ENCODE results near the gene PLA2G6.
"Not testable (repeated sequence)": the region's sequence is repeated elsewhere in the genome, so short reads cannot be mapped to it uniquely, and the experiment has no call there.

PLA2G6 gene

DNA sequence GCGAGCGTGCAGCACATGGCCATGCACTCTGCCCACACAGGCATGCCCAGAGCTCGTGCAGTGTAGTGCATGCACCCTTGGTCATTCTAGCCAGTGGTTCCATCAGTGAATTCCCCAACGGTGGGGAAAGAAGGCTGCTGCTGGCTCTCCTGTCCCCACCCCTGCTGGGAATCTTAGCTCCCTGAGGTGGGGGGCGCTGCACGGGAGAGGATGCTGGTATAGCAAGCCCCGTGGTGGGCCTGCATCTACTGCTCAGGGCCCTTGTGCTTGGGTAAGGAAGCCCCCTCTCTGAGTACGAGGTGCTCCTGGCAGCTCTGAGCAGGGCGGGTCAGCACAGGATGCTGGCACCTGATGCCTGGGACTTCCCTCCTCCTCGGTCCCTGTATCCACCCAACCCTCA is 52.6 kb downstream of the PLA2G6 start:
- Histone ChIP-seq H3K4me1 (ENCODE audit: control insufficient read depth, insufficient read depth, low read length) (no peaks in the 10 kb centered on the region), H3K9ac (ENCODE audit: low read length) (no peak overlapping the region), H3K4me3 (ENCODE audit: low read length) (no peak overlapping the region), H3K9me3 (ENCODE audit: control insufficient read depth, low read length) (no peaks in the 10 kb centered on the region), H3K36me3 (ENCODE audit: control insufficient read depth, insufficient read depth, low read length) (no peaks in the 10 kb centered on the region), H3K27me3 (ENCODE audit: control insufficient read depth, insufficient read depth, low read length) (no peaks in the 10 kb centered on the region)

DNA sequence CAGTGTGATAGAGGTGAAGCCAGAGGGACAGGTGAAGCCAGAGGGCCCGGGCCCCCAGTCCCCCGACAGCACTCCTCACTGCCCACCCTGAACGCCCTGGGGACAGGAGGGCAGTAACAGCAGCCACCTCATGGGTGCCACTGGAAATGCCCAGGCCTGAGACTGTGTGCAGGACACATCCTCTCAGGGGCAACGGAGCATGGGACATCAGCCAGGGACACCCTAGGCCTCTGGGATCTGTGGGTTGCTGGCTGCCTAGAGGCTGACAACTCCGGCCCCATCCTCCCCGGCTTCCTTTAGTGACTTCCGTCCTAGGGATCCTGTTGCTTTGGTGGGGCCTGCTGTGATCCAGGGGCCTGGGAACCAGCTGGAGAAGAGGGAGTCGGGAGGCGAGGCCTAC is 53.8 kb downstream of the PLA2G6 start:
- H3K27me3 ChIP-seq (ENCODE audit: control insufficient read depth, insufficient read depth, low read length): no peaks in the 10 kb centered on the region
- H3K4me1 ChIP-seq (ENCODE audit: control insufficient read depth, insufficient read depth, low read length): no peaks in the 10 kb centered on the region
- no peaks in the 10 kb centered on the region for H3K9me3 ChIP-seq (ENCODE audit: control insufficient read depth, low read length)
- H3K36me3 ChIP-seq (ENCODE audit: control insufficient read depth, insufficient read depth, low read length): no peaks in the 10 kb centered on the region
- no peak overlapping the region for H3K9ac ChIP-seq (ENCODE audit: low read length)
- H3K4me3 ChIP-seq (ENCODE audit: low read length): no peak overlapping the region

DNA sequence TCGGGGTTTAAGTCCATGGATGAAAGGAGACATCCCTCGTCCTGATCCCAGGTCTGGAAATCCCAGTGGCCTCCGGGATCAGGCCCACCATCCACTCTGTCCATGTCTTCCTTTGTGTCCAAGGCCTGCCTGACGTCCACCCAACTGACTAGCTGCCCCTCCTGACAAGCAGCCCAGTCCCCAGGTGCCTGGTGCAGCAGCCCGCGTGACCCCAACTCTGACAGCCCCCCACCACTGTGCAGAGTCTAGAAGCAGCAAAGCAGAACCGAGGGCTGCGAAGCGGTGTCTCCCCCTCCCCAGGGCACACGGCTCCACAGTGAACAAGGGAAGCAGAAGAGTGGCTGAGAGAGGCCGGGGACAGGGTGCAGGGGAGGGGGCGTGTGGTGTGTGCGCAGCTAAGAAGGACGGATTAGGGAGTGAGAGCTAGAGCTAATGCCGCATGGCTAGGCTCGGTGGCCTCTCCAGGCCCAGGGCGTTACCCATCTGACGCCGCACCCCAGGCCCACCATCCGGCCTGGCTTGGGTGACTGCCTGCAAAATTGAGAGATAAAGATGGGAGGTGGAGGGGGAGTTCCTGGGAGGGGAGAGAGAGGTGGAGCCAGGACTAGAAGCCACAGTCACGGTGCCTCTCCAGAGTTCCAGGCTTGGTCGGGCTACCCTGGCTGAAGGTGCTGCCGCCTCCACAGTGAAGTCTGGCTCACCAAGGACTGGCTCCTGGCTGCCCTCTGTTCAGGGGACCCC is 54.5 kb downstream of the PLA2G6 start:
- no peak overlapping the region for H3K4me3 ChIP-seq (ENCODE audit: low read length)
- H3K27me3 ChIP-seq (ENCODE audit: control insufficient read depth, insufficient read depth, low read length): no peaks in the 10 kb centered on the region
- H3K9me3 ChIP-seq (ENCODE audit: control insufficient read depth, low read length): no peaks in the 10 kb centered on the region
- no peaks in the 10 kb centered on the region for H3K36me3 ChIP-seq (ENCODE audit: control insufficient read depth, insufficient read depth, low read length)
- no peak overlapping the region for H3K9ac ChIP-seq (ENCODE audit: low read length)
- H3K4me1 ChIP-seq (ENCODE audit: control insufficient read depth, insufficient read depth, low read length): no peaks in the 10 kb centered on the region

DNA sequence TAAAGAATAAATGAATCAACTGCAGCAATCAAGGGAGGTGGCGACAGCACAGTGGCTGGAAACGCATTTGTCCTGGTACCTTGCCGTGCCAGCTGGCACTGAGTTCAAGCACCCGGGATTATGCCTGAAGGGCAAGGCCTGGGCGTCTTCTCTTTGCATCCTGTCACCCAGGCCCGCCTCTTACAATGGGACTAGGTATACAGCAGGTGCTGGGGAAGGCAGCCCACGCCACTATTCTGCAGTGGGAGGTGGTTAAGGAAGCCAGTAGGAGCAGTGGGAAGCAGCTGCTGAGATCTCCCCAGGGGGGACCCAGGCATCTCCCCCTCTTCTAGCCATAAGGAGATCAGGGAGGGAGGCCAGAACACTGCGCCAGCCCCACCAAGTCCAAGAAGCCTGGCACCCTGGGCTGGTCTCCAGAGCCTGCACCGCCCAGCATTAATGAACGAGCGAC is 55.9 kb downstream of the PLA2G6 start:
- no peaks in the 10 kb centered on the region for H3K9me3 ChIP-seq (ENCODE audit: control insufficient read depth, low read length)
- H3K9ac ChIP-seq (ENCODE audit: low read length): no peak overlapping the region
- H3K36me3 ChIP-seq (ENCODE audit: control insufficient read depth, insufficient read depth, low read length): no peaks in the 10 kb centered on the region

DNA sequence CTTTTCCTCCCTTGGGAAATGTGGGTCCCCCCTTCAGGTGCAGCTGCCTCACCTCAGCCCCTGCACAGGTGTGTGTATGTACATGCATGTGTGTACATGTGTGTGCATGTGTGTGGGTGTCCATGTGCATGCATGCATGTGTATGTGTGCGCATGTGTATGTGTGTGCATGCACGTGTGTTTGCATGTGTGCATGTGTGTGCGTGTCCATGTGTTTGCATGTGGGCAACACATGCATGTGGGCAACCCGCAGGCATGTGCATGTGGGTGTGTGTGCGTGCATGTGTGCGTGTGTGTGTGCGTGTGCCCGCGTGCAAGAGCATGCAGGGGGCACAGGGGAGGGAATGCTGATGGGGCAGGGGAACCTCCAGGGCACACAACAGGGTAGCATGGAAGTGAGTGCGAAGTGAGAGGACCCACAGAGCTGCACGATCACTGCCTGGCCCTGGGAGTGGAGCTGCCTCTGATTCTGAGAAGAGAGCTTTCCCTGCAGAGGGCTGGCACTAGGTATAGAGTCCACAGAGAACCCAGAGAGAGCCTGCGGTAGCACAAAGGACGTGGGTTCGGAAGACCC is 56.5 kb downstream of the PLA2G6 start:
- peaks cover 6% of the 10 kb centered on the region for H3K4me1 ChIP-seq (ENCODE audit: control insufficient read depth, insufficient read depth, low read length)
- H3K9ac ChIP-seq (ENCODE audit: low read length): no peak overlapping the region
- H3K9me3 ChIP-seq (ENCODE audit: control insufficient read depth, low read length): no peaks in the 10 kb centered on the region
- no peak overlapping the region for H3K4me3 ChIP-seq (ENCODE audit: low read length)
- H3K27me3 ChIP-seq (ENCODE audit: control insufficient read depth, insufficient read depth, low read length): no peaks in the 10 kb centered on the region
- no peaks in the 10 kb centered on the region for H3K36me3 ChIP-seq (ENCODE audit: control insufficient read depth, insufficient read depth, low read length)

More for the DNA sequence above, 55.9 kb downstream of the PLA2G6 start:
- no peak overlapping the region for H3K4me3 ChIP-seq (ENCODE audit: low read length)
- H3K4me1 ChIP-seq (ENCODE audit: control insufficient read depth, insufficient read depth, low read length): no peaks in the 10 kb centered on the region
- no peaks in the 10 kb centered on the region for H3K27me3 ChIP-seq (ENCODE audit: control insufficient read depth, insufficient read depth, low read length)

DNA sequence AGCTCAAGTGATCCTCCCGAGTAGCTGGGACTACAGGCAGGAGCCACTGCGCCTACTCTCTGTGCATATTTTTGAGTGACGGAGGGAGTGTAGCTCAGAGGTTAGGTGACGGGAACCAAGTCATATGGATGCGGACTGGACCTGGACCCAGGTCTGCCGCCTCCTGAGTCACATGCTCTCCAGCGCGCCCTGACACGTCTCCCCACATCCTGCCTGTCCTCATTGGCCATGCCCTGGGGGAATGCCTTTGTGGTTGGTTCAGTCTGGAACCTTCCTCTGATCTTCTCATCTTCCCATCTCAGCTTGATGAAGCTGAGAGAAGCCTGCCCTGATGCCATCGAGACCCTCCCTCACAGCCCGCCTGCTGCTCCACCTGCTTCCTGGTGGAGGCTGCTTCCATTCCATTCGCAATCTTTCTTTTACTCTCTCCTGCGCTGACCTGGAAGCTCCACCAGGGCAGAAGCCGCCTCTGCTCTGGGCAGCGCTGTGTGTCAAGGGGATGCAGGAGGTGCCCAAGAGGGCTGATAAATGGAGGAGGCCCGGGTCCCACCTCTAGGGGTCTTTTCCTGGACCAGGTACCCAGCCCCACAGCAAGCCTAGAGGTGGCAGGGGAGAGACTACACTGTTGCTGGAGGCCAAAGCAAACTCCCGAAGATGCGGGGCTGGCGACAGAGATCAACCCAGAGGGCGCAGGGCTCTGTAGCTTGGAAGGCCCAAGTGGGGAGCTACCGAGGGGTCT is 57.2 kb downstream of the PLA2G6 start:
- Histone ChIP-seq H3K4me3 (ENCODE audit: low read length) (no peak overlapping the region), H3K27me3 (ENCODE audit: control insufficient read depth, insufficient read depth, low read length) (no peaks in the 10 kb centered on the region), H3K9me3 (ENCODE audit: control insufficient read depth, low read length) (no peaks in the 10 kb centered on the region), H3K9ac (ENCODE audit: low read length) (no peak overlapping the region), H3K4me1 (ENCODE audit: control insufficient read depth, insufficient read depth, low read length) (peaks cover 8% of the 10 kb centered on the region), H3K36me3 (ENCODE audit: control insufficient read depth, insufficient read depth, low read length) (no peaks in the 10 kb centered on the region)

DNA sequence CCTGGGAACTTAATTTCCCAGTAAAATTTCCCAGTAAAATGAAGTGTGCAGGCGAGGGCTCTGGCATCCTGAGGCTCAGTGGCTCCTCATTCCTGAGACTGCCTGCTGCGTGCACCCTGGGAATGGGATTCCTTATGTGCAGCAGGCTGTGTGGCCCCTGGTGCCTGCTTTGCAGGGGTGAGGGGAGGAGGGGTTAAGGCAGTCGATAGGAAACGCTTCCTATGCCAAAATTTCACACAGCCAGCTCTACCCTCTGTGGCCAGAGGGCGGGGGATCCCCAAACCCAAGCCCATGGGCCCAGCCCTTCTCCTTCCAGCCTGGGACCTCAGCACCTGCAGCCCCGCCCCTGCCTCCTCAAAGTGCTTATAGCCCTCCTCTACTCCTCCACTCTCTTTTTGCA is 59.0 kb downstream of the PLA2G6 start:
- Histone ChIP-seq H3K9ac (ENCODE audit: low read length) (no peak overlapping the region), H3K36me3 (ENCODE audit: control insufficient read depth, insufficient read depth, low read length) (no peaks in the 10 kb centered on the region), H3K4me1 (ENCODE audit: control insufficient read depth, insufficient read depth, low read length) (peaks cover 8% of the 10 kb centered on the region), H3K4me3 (ENCODE audit: low read length) (no peak overlapping the region), H3K27me3 (ENCODE audit: control insufficient read depth, insufficient read depth, low read length) (no peaks in the 10 kb centered on the region), H3K9me3 (ENCODE audit: control insufficient read depth, low read length) (no peaks in the 10 kb centered on the region)

DNA sequence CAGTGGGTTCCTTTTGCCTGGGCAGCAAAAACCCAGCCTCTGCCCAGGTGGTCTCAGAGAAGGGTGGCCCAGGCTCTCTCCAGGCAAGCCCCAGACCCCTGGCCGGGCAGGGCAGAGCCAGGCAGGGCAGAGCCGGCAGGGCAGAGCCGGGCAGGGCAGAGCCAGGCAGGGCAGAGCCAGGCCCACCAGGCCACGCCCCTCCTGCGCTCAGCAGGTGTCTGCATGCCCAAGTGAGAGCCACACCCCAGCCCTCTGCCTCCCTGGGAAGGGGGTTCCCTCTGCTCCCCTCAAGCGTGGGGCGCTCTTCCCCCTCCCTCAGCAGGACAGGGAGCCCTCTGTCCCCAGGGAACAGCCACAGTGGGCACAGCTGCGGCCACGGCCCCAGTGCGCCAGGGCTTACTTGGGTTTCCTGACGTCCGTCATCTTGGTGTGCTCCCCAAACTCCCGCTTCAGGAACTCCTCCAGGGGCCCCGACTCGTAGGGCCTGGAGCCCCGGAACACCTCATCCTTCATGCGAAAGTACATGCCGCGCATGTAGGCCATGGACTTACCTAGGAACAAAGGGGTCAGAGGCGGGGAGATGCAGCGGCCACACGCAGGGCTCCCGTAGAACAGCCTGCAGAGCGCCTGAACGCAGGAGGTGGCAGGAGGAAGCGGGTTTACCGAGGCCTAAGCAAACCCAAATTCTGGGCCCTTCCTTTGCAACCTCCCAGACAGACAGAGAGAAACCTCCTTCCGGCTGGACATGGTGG is 61.1 kb downstream of the PLA2G6 start:
- H3K9me3 ChIP-seq (ENCODE audit: control insufficient read depth, low read length): no peaks in the 10 kb centered on the region

DNA sequence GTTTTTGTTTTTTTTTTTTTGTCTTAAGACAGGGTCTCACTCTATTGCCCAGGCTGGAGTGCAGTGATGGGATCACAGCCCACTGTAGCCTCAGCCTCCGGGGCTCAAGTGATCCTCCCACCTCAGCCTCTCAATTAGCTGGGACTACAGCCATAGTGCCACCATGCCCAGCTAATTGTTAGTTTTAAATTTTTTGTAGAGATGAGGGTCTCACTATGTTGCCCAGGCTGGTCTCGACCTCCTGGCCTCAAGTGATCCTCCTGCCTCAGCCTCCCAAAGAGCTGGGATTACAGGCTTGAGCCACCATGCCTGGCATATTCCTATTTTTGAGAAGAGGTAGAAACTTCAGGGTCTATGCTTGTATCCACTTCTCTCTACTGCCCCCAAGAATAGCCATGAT is 62.9 kb downstream of the PLA2G6 start:
- H3K4me3 ChIP-seq (ENCODE audit: low read length); H3K9me3 ChIP-seq (ENCODE audit: control insufficient read depth, low read length); H3K36me3 ChIP-seq (ENCODE audit: control insufficient read depth, insufficient read depth, low read length); H3K9ac ChIP-seq (ENCODE audit: low read length); H3K27me3 ChIP-seq (ENCODE audit: control insufficient read depth, insufficient read depth, low read length): not testable (repeated sequence)
- H3K4me1 ChIP-seq (ENCODE audit: control insufficient read depth, insufficient read depth, low read length): peaks cover 14% of the 10 kb centered on the region

More for the DNA sequence above, 61.1 kb downstream of the PLA2G6 start:
- H3K4me3 ChIP-seq (ENCODE audit: low read length): no peak overlapping the region
- peaks cover 8% of the 10 kb centered on the region for H3K4me1 ChIP-seq (ENCODE audit: control insufficient read depth, insufficient read depth, low read length)
- H3K9ac ChIP-seq (ENCODE audit: low read length): no peak overlapping the region
- no peaks in the 10 kb centered on the region for H3K36me3 ChIP-seq (ENCODE audit: control insufficient read depth, insufficient read depth, low read length)
- no peaks in the 10 kb centered on the region for H3K27me3 ChIP-seq (ENCODE audit: control insufficient read depth, insufficient read depth, low read length)

DNA sequence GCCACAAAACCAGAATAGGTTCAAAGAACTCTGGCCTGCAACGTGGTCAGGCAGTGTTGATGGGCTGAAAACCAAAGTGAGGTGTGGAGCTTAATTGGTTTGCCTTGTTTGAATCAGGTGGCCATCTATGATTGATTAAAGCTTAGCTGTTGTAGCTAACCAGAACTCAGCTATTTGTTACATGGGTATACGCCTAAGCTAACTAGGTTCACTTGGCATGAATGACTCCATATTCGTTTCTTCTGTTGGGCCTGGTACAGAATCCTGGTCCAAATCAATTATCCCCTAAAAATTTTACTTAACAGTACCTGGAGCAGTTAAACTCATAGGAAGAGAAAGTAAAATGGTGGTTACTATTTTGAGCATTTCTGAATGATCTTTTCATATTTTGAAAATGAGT is 63.4 kb downstream of the PLA2G6 start:
- H3K4me3 ChIP-seq (ENCODE audit: low read length): no peak overlapping the region
- peaks cover 14% of the 10 kb centered on the region for H3K4me1 ChIP-seq (ENCODE audit: control insufficient read depth, insufficient read depth, low read length)
- H3K9me3 ChIP-seq (ENCODE audit: control insufficient read depth, low read length): no peaks in the 10 kb centered on the region
- H3K36me3 ChIP-seq (ENCODE audit: control insufficient read depth, insufficient read depth, low read length): no peaks in the 10 kb centered on the region
- no peak overlapping the region for H3K9ac ChIP-seq (ENCODE audit: low read length)
- no peaks in the 10 kb centered on the region for H3K27me3 ChIP-seq (ENCODE audit: control insufficient read depth, insufficient read depth, low read length)

DNA sequence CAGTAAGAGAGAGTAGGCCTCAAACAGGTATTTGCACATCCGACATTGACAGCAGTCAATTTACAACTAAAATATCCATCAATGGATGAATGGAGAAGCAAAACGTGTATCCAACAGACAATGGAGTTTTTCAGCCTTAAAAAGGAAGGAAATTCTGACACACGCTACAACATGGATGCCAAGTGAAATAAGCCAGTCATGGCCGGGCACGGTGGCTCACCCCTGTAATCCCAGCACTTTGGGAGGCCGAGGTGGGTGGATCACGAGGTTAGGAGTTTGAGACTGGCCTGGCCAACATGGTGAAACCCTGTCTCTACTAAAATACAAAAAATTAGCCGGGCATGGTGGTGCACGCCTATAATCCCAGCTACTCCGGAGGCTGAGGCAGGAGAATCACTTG is 64.1 kb downstream of the PLA2G6 start:
- H3K4me1 ChIP-seq (ENCODE audit: control insufficient read depth, insufficient read depth, low read length): peaks cover 18% of the 10 kb centered on the region
- H3K9ac ChIP-seq (ENCODE audit: low read length); H3K4me3 ChIP-seq (ENCODE audit: low read length); H3K9me3 ChIP-seq (ENCODE audit: control insufficient read depth, low read length); H3K36me3 ChIP-seq (ENCODE audit: control insufficient read depth, insufficient read depth, low read length); H3K27me3 ChIP-seq (ENCODE audit: control insufficient read depth, insufficient read depth, low read length): not testable (repeated sequence)

Data from mucosa of stomach (tissue), 1 donor.